HG02840 (cell line): ENCODE data around the gene ACHE.

ENCODE experiments used
- ATAC-seq: cut with Tn5 transposase; IDR thresholded peaks from one replicate; pipeline ENCODE4 v1.9.1; 2021; ENCODE audit warnings: mild to moderate bottlenecking, moderate library complexity, moderate number of reproducible peaks; ENCODE audit not compliant: unreplicated experiment, low FRiP score

ACHE gene

GRCh38 chr7:100886142-100886935 lies 9.3 kb downstream of the ACHE start:
- ATAC-seq, result no peak

DNA sequence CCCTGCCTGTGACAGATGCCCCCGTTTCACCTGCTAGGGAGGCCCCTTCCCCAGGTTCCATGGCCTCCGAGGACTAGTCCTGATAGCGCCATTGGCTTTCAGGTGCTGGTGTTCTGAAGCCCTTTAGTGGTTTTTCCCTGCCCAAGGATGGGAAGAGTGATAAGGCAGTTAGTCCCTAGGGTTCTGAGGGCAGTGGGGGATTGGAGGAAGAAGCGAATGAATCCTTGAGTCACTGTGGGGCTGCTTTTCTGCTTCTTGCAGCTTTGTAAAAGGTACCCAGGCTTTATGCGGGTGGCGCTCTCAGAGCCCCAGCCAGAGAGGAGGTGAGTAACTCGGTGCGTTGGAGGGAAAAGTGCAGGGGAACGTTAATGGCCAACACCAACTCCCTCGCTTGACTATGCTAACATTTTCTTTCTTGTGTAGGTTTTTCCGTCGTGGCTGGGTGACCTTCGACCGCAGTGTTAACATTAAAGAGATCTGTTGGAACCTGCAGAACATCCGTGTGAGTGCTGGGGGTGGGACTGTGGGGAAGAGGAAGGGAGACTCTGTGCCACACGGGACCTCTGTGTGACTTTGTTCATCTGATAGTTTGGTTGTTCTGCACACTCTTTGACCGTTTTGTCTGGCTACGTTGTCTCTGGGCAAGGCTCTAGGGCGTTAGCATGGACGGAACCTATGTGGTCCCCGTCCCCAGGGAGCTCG lies 10.1 kb downstream of the ACHE start:
- no peak for ATAC-seq

DNA sequence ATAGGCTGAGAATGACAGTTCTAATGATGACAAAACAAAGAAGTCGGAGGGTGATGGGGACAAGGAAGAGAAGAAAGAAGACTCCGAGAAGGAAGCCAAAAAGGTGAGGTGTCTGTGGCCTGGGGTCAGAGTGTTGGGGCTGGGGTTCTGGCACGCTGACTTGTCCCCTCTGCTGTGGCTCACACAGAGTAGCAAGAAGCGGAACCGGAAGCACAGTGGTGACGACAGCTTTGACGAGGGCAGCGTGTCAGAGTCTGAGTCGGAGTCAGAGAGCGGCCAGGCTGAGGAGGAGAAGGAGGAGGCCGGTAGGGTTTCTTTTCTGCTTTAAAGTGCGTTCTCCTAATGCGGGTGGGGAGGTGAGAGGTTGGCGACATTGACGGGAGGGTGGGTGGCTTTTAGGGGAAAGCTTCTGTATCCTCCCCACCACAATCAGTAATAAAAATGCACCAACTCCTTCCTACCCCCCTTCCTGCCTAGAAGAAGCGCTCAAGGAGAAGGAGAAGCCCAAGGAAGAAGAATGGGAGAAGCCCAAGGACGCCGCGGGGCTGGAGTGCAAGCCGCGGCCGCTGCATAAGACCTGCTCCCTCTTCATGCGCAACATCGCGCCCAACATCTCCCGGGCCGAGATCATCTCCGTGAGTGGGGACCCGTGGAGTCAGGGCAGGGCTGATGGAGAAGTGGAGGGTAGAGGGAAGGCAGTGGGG lies 10.8 kb downstream of the ACHE start:
- ATAC-seq, result no peak

- ATAC-seq, result no peak
Measured at GRCh38 chr7:100882785-100883526, 12.7 kb downstream of the ACHE start.

GRCh38 chr7:100882201-100882600 lies 13.5 kb downstream of the ACHE start:
- ATAC-seq, result no peak

DNA sequence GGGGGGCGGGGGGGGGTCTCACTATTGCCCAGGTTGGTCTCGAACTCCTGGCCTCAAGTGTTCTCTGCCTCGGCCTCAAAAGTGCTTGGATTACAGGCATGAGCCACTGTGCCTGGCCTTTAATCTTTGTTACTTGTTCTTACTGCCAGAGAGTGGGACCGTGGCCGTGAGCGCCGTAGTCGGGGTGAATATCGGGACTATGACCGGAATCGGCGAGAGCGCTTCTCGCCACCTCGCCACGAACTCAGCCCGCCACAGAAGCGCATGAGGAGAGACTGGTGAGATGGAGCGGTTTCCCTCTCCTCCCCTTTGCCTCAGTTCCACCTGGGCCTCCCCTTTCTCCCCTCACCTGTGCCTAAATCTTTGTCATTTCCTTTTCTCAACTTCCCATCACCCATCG lies 14.6 kb downstream of the ACHE start:
- ATAC-seq, result no peak

DNA sequence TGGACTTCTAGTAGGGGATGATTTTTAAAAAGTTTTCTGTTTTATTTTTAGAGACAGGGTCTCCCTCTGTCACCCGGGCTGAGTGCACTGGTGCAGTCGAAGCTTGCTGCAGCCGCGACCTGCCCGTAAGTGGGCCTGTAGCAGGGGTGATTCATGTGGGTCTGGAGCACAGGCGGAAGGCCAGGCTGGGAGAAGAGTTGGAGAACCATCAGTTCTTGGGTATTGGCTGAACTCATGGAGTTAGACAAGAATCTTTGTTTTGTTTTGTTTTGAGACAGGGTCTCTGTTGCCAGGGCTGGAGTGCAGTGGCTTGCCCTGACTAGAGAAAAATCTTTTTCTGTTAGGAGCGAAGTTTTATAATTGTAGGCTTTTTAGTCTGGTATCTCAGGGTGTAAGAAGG lies 15.0 kb downstream of the ACHE start:
- no peak for ATAC-seq

DNA sequence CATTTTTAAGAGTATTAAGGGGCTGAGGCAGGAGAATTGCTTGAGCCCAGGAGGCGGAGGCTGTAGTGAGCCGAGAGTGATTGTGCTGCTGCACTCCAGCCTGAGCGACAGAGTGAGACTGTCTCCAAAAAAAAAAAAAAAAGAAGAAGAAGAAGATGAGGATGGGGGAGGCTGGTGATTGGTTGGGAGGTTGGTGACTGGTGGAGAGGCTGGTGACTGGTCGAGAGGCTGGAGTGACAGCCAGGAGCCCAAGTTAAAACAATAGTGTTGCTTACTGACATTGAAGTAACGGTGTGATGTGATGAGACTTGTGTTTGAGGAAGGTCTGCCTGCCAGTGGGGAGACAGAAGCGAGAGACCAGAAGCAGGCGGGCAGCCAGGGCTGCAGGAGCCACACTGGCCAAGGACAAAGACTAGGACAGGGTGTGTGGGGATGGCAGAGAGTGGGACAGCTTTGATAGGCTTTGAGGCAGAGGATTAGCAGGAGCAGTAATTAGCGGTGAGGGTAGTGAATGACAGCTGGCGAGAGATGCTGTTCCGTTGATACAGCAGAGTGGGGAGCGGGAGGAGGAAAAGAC lies 15.9 kb downstream of the ACHE start:
- no peak for ATAC-seq

GRCh38 chr7:100878685-100879084 lies 17.0 kb downstream of the ACHE start:
- ATAC-seq, result no peak

DNA sequence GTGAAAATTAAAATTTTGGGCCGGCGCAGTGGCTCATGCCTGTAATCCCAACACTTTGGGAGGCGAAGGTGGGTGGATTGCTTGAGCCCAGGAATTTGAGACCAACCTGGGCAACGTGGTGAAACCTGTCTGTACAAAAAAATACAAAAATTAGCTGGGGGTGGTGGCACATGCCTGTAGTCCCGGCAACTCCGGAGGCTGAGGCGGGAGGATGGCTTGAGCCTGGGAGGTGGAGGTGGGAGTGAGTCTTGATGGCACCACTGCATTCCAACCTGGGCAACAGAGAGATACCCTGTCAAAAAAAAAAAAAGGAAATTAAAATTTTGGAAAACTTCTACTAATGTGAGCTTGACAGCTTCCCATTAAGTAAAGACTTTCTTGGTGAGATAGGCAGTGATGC lies 17.7 kb downstream of the ACHE start:
- ATAC-seq, result no peak

GRCh38 chr7:100875356-100875751 lies 20.3 kb downstream of the ACHE start:
- ATAC-seq, result peak; percentile 17

DNA sequence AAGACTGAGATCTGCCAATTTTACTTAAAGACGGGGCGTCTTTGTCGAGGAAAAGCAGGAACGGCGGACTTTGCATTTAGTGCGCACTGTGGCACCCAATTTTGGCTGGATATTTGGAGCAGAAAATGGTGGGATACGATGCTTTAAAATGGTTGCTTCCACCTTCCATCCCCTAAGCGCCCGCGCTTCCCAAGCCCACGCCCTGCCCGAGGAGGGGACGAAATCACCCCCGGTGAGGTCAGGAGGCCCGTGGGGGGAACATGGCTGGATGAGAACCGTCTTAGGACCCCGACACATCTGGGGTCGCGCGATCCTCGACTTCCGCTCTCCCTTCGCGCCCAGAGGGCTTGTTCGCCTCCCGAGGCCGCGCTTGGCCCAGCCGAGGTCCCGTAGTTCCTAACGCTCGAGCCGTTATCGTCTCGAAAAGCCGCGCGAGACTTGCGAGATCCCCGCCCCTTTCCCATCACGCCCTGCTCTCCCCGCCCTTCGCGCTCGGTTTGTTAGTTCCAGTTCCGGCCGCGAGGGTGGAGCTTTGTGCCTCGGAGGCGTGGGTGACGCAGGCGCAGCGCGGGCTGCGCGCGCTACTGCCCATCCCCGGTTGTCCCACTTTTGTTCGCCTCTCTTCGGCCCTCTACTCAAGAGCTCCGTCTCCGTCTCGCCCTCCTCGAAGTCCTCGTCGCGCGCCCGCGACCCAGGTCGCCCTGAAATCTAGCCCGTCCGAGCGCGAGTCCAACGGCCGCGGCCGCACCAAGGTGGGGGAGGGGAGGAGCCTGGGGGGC lies 20.9 kb downstream of the ACHE start, which contains the start of gene SRRT:
SRRT (plus strand) TSS at position 527 of the 779 bp plus-strand sequence. CDS start 488 bp downstream, outside the sequence.
- peak; percentile 89 for ATAC-seq

DNA sequence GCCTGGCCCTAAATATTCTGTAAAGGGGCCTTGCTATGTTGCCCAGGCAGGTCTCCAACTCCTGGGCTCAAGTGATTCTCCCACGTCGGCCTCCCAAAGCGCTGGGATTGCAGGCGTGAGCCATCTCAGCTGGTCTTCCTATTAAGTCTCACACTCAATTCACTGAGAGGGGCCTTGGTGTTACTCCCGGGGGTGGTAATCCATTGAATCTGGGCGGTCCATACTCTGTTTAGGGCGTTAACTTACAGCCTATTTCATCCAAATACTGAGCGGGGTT lies 21.4 kb downstream of the ACHE start:
- no peak for ATAC-seq

DNA sequence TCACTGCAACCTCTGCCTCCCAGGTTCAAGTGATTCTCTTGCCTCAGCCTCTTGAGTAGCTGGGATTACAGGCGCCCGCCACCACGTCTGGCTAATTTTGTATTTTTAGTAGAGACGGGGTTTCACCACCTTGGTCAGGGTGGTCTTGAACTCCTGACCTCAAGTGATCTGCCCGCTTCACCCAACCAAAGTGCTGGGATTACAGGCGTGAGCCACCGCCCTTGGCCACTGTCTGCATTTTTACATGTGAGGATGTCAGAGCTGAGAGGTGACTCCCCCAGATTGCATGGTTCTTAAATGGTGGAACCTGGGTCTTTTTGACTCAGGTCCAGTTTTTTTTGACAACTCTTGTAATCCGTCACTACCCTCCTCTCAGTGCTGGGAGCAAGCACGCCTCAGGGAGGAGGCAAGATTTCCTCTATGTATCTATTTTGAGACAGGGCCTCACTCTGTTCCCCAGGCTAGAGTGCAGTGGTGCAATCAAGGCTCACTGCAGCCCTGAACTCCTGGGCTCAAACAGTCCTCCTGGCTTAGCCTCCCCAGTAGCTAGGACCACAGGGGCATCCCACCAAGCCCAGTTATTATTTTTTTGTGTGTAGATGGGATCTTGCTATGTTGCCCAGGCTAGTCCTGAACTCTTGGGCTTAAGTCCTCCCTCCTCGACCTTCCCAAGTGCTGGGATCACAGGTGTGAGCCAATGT lies 21.9 kb downstream of the ACHE start:
- no peak for ATAC-seq

- ATAC-seq, result no peak
Measured at GRCh38 chr7:100867776-100868485, 27.8 kb downstream of the ACHE start.

DNA sequence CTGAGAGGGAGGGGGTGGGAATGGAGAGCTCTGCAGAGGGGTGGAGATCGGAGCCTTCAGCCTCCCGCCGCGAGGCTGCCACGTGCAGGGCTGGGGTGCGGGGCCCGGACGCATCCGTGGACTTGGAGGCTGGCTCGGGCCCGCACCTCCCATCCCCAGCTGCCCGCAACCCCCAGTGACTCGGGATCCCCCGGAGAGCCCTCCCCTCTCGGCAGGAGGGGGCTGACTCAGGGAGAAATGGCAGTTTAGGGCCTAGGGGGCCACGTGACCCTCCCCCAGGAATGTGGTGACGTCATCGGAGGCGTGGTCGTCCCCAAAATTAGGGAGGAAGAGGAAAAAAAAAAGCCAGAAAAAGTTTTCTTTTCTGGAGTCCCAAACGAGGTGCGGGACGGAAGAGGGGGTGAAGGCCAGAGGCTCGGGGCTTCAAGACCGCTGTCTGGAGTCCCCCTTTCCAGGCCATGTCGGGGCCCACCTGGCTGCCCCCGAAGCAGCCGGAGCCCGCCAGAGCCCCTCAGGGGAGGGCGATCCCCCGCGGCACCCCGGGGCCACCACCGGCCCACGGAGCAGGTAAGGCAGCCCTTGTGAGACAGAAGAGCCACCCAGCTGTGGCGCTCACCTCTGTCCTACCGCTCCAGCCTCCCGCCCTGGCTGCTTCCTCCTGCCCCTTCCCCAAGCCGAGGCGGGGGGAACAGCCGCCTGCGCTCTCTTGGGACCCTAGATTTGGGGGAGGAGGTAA lies 28.5 kb downstream of the ACHE start, which contains the start of gene TRIP6:
TRIP6 (plus strand) TSS at position 348 of the 736 bp plus-strand sequence; CDS start at position 459, 111 bp downstream.
- no peak for ATAC-seq

- no peak for ATAC-seq
Measured at GRCh38 chr7:100866729-100867039, 29.0 kb downstream of the ACHE start.
